Testis (tissue), 2 donors: ENCODE results near the gene FAM13B.

Experiments used
- CTCF ChIP-seq, 3 experiments: fragments of 450-650 bp in 2 of 3; fragments of 200-600 bp in 1 of 3; sonication (generic) in 1 of 3; IDR thresholded peaks; one replicate each; pipeline ENCODE4 v1.5.1; 2016 to 2019; ENCODE audit warnings: antibody characterized with exemption in 3 of 3, mild to moderate bottlenecking in 2 of 3, moderate library complexity in 1 of 3
- POLR2A ChIP-seq: fragments of 450-650 bp; IDR thresholded peaks from one replicate; pipeline ENCODE4 v1.6.1; 2017; ENCODE audit warnings: antibody characterized with exemption, mild to moderate bottlenecking, moderate library complexity

- TF ChIP-seq CTCF (IDR thresholded peaks at IDR 0.05) (no peak), POLR2A (no peak)
These were observed 133.4 kb downstream of the FAM13B start for GRCh38 chr5:137899493-137899892.
